ENCODE measurements around the gene ING3. TPM values are rescaled to one million over a fixed set of nuclear protein-coding genes. Genes with fewer than 3 reads are reported as not detected.

Gene ING3
- total and polyA plus RNA-seq, 2 of the 13 experiments (the other 11 are each of a cell fraction or from before 2014, with no cell fraction given): 6.9 to 12.8 TPM

DNA sequence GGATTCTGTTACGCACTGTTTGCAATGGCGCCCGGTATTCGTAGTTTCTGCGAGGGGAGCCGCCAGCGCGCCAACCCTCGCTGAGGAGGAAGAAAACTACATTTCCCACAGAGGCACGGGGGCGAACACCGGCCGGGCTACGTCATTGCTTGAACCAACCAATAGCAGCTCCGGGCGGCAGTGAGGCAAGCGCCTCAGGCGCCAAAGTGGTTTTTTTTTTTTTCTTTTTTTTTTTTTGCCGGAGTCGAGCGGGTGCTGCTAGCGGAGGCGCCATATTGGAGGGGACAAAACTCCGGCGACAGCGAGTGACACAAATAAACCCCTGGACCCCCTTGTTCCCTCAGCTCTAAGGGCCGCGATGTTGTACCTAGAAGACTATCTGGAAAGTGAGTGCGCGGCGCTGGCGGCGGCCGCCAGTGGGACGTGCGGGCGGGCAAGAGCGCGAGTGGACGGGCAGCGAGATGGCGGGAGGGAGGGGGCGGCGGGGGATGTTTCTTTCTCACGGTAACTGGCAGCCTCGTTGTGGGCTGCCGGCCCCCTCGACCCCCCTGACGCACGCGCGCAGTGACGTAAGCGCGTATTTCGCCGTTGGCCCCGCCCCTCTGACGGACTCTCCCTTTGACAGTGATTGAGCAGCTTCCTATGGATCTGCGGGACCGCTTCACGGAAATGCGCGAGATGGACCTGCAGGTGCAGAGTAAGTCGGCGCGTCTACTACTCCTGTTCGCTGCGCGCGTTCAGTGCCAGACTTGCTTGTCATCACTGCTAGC lies at the start of gene ING3 (continued):
- no peak for TF ChIP-seq POLR2AphosphoS2 (IDR thresholded peaks at IDR 0.05; ENCODE audit: low read depth, low read length)
- TF ChIP-seq, protein P1, sequence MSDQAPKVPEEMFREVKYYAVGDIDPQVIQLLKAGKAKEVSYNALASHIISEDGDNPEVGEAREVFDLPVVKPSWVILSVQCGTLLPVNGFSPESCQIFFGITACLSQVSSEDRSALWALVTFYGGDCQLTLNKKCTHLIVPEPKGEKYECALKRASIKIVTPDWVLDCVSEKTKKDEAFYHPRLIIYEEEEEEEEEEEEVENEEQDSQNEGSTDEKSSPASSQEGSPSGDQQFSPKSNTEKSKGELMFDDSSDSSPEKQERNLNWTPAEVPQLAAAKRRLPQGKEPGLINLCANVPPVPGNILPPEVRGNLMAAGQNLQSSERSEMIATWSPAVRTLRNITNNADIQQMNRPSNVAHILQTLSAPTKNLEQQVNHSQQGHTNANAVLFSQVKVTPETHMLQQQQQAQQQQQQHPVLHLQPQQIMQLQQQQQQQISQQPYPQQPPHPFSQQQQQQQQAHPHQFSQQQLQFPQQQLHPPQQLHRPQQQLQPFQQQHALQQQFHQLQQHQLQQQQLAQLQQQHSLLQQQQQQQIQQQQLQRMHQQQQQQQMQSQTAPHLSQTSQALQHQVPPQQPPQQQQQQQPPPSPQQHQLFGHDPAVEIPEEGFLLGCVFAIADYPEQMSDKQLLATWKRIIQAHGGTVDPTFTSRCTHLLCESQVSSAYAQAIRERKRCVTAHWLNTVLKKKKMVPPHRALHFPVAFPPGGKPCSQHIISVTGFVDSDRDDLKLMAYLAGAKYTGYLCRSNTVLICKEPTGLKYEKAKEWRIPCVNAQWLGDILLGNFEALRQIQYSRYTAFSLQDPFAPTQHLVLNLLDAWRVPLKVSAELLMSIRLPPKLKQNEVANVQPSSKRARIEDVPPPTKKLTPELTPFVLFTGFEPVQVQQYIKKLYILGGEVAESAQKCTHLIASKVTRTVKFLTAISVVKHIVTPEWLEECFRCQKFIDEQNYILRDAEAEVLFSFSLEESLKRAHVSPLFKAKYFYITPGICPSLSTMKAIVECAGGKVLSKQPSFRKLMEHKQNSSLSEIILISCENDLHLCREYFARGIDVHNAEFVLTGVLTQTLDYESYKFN (CRISPR knock-in tag; conservative IDR thresholded peaks at IDR 0.05): peak; percentile 9; the same call in 1 of the 2 replicates
- TF ChIP-seq AHR (CRISPR knock-in tag; IDR thresholded peaks at IDR 0.05): 0 out of 2 replicates have a peak, but pooled peaks have one; percentile 18
- TF ChIP-seq, protein P2, sequence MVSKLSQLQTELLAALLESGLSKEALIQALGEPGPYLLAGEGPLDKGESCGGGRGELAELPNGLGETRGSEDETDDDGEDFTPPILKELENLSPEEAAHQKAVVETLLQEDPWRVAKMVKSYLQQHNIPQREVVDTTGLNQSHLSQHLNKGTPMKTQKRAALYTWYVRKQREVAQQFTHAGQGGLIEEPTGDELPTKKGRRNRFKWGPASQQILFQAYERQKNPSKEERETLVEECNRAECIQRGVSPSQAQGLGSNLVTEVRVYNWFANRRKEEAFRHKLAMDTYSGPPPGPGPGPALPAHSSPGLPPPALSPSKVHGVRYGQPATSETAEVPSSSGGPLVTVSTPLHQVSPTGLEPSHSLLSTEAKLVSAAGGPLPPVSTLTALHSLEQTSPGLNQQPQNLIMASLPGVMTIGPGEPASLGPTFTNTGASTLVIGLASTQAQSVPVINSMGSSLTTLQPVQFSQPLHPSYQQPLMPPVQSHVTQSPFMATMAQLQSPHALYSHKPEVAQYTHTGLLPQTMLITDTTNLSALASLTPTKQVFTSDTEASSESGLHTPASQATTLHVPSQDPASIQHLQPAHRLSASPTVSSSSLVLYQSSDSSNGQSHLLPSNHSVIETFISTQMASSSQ (IDR thresholded peaks at IDR 0.05; ENCODE audit: low read depth): no peak
- TF ChIP-seq, protein P2 (CRISPR knock-in tag; IDR thresholded peaks at IDR 0.05; ENCODE audit: borderline replicate concordance): peak; percentile 70; the same call in 1 of the 2 replicates
- peak; percentile 96 for TF ChIP-seq CREB1 (IDR thresholded peaks at IDR 0.05)
- peak; percentile 99 for TF ChIP-seq CREB1 (CRISPR knock-in tag; IDR thresholded peaks at IDR 0.05)
- TF ChIP-seq, protein P3, sequence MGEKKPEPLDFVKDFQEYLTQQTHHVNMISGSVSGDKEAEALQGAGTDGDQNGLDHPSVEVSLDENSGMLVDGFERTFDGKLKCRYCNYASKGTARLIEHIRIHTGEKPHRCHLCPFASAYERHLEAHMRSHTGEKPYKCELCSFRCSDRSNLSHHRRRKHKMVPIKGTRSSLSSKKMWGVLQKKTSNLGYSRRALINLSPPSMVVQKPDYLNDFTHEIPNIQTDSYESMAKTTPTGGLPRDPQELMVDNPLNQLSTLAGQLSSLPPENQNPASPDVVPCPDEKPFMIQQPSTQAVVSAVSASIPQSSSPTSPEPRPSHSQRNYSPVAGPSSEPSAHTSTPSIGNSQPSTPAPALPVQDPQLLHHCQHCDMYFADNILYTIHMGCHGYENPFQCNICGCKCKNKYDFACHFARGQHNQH (CRISPR knock-in tag; IDR thresholded peaks at IDR 0.05): peak; percentile 39; the same call in 1 of the 2 replicates
- TF ChIP-seq, protein P4, sequence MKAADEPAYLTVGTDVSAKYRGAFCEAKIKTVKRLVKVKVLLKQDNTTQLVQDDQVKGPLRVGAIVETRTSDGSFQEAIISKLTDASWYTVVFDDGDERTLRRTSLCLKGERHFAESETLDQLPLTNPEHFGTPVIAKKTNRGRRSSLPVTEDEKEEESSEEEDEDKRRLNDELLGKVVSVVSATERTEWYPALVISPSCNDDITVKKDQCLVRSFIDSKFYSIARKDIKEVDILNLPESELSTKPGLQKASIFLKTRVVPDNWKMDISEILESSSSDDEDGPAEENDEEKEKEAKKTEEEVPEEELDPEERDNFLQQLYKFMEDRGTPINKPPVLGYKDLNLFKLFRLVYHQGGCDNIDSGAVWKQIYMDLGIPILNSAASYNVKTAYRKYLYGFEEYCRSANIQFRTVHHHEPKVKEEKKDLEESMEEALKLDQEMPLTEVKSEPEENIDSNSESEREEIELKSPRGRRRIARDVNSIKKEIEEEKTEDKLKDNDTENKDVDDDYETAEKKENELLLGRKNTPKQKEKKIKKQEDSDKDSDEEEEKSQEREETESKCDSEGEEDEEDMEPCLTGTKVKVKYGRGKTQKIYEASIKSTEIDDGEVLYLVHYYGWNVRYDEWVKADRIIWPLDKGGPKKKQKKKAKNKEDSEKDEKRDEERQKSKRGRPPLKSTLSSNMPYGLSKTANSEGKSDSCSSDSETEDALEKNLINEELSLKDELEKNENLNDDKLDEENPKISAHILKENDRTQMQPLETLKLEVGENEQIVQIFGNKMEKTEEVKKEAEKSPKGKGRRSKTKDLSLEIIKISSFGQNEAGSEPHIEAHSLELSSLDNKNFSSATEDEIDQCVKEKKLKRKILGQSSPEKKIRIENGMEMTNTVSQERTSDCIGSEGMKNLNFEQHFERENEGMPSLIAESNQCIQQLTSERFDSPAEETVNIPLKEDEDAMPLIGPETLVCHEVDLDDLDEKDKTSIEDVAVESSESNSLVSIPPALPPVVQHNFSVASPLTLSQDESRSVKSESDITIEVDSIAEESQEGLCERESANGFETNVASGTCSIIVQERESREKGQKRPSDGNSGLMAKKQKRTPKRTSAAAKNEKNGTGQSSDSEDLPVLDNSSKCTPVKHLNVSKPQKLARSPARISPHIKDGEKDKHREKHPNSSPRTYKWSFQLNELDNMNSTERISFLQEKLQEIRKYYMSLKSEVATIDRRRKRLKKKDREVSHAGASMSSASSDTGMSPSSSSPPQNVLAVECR (CRISPR knock-in tag; IDR thresholded peaks at IDR 0.05; ENCODE audit: borderline replicate concordance): peak; percentile 63; the same call in 1 of the 2 replicates
- peak; percentile 40; the same call in 1 of the 2 replicates for TF ChIP-seq SOX5 (CRISPR knock-in tag; IDR thresholded peaks at IDR 0.05; ENCODE audit: borderline replicate concordance)
- TF ChIP-seq ETV5 (CRISPR knock-in tag; IDR thresholded peaks at IDR 0.05; ENCODE audit: borderline replicate concordance): peak; percentile 48; the same call in 1 of the 2 replicates
- TF ChIP-seq, protein P5, sequence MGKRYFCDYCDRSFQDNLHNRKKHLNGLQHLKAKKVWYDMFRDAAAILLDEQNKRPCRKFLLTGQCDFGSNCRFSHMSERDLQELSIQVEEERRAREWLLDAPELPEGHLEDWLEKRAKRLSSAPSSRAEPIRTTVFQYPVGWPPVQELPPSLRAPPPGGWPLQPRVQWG (CRISPR knock-in tag; IDR thresholded peaks at IDR 0.05; ENCODE audit: borderline replicate concordance, low read depth): no peak
- TF ChIP-seq, protein P6, sequence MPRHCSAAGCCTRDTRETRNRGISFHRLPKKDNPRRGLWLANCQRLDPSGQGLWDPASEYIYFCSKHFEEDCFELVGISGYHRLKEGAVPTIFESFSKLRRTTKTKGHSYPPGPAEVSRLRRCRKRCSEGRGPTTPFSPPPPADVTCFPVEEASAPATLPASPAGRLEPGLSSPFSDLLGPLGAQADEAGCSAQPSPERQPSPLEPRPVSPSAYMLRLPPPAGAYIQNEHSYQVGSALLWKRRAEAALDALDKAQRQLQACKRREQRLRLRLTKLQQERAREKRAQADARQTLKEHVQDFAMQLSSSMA (CRISPR knock-in tag; IDR thresholded peaks at IDR 0.05): peak; percentile 34; the same call in 1 of the 2 replicates
- TF ChIP-seq MIXL1 (CRISPR knock-in tag; IDR thresholded peaks at IDR 0.05): no peak
